GM12864 (cell line): ENCODE measurements around the gene RUNX2.

Experiments
- DNase-seq: peaks from one replicate; pipeline ENCODE4 v3.0.0-alpha.2; 2011; ENCODE audit warnings: low read depth
- H3K4me3 ChIP-seq: 2 replicates; pipeline ENCODE4 v1.5.1; 2011; ENCODE audit warnings: mild to moderate bottlenecking, low read depth, low read length, control low read depth
- TF ChIP-seq, protein P1 (sequence below): IDR thresholded peaks from 2 replicates; pipeline ENCODE4 v1.5.1; 2011; ENCODE audit warnings: low read depth, mild to moderate bottlenecking, moderate library complexity, low read length, control low read depth, inconsistent platforms; ENCODE audit errors: missing control alignments

Gene RUNX2

DNA sequence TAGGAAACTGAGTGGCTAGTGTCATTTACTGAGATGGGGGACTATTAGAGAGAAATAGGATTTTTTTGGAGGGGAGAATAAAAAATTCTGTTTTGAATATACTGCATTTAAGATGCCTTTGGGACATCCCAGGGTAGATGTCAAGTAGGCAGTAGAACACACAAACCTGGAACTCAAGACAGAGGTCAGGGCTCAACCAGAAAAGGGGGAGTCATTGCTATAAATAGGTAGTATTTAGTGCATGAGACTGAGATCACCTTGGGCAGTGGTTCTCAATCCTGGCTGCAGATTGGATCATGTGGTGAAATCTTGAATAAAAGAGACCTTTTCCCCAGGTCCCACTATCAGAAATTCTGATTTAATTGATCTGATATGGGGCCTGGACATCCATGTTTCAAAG lies 160.1 kb downstream of the RUNX2 start:
- DNase-seq = no peak
- no peak overlapping the region for H3K4me3 ChIP-seq
- TF ChIP-seq, protein P1, sequence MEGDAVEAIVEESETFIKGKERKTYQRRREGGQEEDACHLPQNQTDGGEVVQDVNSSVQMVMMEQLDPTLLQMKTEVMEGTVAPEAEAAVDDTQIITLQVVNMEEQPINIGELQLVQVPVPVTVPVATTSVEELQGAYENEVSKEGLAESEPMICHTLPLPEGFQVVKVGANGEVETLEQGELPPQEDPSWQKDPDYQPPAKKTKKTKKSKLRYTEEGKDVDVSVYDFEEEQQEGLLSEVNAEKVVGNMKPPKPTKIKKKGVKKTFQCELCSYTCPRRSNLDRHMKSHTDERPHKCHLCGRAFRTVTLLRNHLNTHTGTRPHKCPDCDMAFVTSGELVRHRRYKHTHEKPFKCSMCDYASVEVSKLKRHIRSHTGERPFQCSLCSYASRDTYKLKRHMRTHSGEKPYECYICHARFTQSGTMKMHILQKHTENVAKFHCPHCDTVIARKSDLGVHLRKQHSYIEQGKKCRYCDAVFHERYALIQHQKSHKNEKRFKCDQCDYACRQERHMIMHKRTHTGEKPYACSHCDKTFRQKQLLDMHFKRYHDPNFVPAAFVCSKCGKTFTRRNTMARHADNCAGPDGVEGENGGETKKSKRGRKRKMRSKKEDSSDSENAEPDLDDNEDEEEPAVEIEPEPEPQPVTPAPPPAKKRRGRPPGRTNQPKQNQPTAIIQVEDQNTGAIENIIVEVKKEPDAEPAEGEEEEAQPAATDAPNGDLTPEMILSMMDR = no peak

DNA sequence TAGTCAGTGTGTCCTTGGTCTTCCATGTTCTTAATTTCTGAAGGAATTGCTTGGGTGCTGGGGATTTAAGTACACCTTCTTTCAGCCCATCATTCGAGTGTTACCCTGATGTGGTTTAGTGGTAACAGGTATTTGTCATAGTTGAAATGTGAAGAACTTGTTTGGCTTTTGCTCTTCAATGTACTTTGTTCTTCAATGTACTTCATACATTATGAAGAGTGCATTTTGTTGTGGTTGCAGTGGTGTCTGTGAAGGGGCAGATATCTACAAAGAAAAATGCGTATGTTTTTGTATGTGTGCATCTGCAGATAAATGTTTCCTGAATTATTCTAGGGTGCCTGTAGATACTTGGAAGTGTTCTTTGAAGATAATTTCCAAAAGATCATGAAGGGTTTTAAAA lies 160.8 kb downstream of the RUNX2 start:
- TF ChIP-seq, protein P1 = no peak
- no peak for DNase-seq
- no peak overlapping the region for H3K4me3 ChIP-seq

DNA sequence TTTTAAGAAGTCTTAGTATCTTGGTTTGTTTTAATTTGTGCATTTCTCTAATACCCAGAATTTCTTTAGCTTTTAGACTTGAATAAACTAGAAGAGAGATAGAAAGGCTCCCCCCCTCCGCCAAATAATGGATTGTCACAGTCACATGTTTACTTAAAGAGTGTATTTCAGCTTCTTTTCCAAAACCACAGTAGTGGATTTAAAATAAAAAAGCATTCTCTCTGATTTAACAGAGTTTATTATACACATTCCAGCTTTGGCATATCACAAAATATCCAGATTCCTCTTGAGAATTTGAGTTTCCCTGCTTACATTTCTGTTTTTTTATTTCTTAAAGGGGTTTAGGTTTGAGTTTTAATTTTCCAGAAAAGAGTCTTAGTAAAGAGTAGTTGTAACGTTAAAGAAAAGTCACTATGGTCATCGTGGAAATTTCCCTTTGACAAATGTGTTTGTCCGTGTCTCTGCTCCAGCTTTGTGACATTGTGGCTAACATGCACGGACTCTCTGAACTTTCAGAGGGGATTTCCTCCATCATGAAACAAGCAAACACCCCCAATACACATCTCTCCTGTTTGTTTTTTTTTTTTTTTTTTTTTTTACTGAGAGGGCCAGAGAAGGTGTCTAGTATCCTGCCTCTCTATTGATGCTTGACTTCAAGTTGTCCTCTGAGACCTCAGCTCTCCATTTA lies 163.1 kb downstream of the RUNX2 start:
- no peak overlapping the region for H3K4me3 ChIP-seq
- TF ChIP-seq, protein P1 = no peak
- no peak for DNase-seq

DNA sequence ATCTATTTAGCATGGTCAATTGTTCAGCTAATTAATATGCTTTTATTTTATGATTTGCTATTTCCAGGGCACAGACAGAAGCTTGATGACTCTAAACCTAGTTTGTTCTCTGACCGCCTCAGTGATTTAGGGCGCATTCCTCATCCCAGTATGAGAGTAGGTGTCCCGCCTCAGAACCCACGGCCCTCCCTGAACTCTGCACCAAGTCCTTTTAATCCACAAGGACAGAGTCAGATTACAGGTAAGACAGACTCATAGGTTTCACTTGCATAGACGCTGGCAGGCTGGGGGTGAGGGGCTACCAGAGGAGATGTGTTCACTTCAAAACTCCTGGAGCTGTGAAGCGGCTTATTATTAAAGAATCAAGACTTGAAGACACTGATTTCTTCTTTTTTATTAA lies 163.7 kb downstream of the RUNX2 start:
- TF ChIP-seq, protein P1 = no peak
- no peak for DNase-seq
- no peak overlapping the region for H3K4me3 ChIP-seq

DNA sequence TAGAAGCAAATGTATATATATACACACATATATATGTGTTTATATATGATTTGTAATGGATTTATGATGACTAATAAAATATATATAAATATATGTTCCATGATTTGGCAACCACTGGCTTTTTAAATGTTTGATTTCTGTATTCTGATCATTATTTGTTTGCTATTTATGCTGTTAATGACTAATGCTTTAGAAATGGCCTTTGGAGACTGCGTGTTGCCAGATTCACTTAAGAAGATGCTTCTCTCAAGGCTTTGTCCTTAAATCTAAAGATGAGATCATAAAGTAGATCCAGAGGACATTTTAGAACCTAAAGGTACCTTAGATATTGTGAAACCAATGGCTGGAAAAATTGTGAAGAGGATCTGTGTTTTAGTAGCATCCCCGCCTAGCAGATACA lies 165.6 kb downstream of the RUNX2 start:
- TF ChIP-seq, protein P1 = no peak
- no peak for DNase-seq
- H3K4me3 ChIP-seq = no peak overlapping the region

DNA sequence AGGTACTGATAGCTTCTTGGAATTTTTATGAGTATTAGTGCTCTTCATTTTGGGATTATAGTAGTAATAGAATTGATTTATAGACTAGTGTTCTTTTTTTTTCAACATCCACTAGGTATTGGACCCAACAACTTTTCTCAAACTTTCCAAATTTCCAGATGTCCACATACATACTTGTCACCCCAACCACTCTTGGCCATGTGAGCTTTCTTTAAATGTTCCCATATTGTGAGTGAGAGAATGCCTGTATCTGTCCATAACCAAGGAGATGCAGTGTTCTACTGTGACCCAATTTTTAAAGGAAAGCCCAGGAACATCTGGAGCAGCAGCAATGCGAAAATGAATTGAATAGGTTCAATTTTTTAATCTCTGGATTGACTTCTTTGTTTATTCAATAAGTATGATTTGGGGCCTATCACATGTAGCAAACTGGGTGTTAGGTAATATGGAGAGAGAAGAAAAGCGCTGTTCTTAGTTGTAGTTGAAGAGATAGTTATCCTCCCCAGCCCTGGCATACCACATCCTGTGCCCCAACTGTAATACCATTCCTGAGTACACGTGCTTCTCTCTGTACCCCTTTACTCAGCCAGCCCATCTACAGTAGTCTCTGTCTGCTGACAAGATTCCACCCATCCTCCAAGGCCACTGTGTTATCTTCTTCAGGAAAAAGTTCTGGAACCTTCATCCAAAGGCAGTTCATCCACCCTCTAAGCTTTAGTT lies 166.4 kb downstream of the RUNX2 start:
- DNase-seq = no peak
- TF ChIP-seq, protein P1 = no peak

DNA sequence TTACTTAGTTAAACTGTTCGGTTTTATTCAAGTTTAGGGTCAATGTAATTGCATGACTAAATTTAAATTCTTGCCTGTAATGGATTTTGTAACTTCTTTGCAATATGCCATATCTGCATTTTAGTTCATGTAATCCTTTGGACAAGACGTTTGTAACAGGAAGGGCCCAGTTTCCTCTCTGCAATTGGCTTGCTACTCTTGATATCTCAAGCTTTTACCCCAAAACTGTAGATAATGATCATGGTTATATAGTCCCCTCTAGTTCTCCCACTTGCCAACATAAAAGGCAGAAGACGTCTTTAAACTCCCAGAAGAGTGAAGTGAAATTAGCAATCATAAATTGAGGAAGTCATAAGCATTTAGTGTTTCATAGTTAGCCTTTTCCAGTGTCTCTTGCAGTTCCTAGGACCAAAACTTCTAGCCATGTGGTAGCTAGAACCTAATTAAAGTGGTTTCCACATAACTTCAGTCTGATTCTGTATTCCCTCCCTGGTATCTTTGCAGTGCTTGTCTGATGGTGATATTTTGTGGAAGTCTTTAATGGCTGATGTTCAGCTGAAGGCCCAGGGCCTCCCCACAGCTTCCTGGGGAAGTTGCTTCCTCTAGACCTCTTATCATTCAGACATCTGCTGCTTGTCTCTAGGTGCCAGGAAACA lies 167.4 kb downstream of the RUNX2 start:
- TF ChIP-seq, protein P1 = no peak
- DNase-seq = no peak

More for the DNA sequence above, 166.4 kb downstream of the RUNX2 start:
- no peak overlapping the region for H3K4me3 ChIP-seq

More for the DNA sequence above, 167.4 kb downstream of the RUNX2 start:
- H3K4me3 ChIP-seq = no peak overlapping the region
